ENCODE results near the gene SMIM14.
"Not testable (repeated sequence)": the region's sequence is repeated elsewhere in the genome, so short reads cannot be mapped to it uniquely, and the experiment has no call there.

Gene SMIM14

GRCh38 chr4:39642885-39643552 is 4.4 kb upstream of the SMIM14 start:
- no peak for DNase-seq

GRCh38 chr4:39641451-39641850 is 2.8 kb upstream of the SMIM14 start:
- DNase-seq = no peak

- peak; percentile 31 for DNase-seq
Observed at GRCh38 chr4:39637586-39638353, 895 bp downstream of the SMIM14 start.

GRCh38 chr4:39637221-39637585 is 1.5 kb downstream of the SMIM14 start:
- no peak for DNase-seq

- DNase-seq = peak; percentile 50
Observed at GRCh38 chr4:39636531-39637184, 2.0 kb downstream of the SMIM14 start.

GRCh38 chr4:39635023-39635422 is 3.6 kb downstream of the SMIM14 start:
- DNase-seq = no peak

- no peak for DNase-seq
Observed at GRCh38 chr4:39631700-39632079, 7.0 kb downstream of the SMIM14 start.

GRCh38 chr4:39627413-39627812 is 11.3 kb downstream of the SMIM14 start:
- no peak for DNase-seq

GRCh38 chr4:39626913-39627312 is 11.8 kb downstream of the SMIM14 start:
- DNase-seq = no peak

GRCh38 chr4:39626261-39626660 is 12.4 kb downstream of the SMIM14 start:
- no peak for DNase-seq

- no peak for DNase-seq
Observed at GRCh38 chr4:39621582-39621981, 17.1 kb downstream of the SMIM14 start.

- DNase-seq = no peak
Observed at GRCh38 chr4:39620551-39621313, 17.9 kb downstream of the SMIM14 start.

GRCh38 chr4:39617534-39617933 is 21.1 kb downstream of the SMIM14 start:
- DNase-seq = no peak

GRCh38 chr4:39616651-39617050 is 22.0 kb downstream of the SMIM14 start:
- no peak for DNase-seq

GRCh38 chr4:39616112-39616511 is 22.6 kb downstream of the SMIM14 start:
- not testable (repeated sequence) for DNase-seq

- no peak for DNase-seq
Observed at GRCh38 chr4:39614487-39615162, 24.0 kb downstream of the SMIM14 start.

- DNase-seq = no peak
Observed at GRCh38 chr4:39613093-39613656, 25.5 kb downstream of the SMIM14 start.

- DNase-seq = no peak
Observed at GRCh38 chr4:39609454-39609931, 29.2 kb downstream of the SMIM14 start.

- DNase-seq = no peak
Observed at GRCh38 chr4:39608451-39608850, 30.2 kb downstream of the SMIM14 start.

- no peak for DNase-seq
Observed at GRCh38 chr4:39606747-39607146, 31.9 kb downstream of the SMIM14 start.

GRCh38 chr4:39597695-39598381 is 40.8 kb downstream of the SMIM14 start:
- no peak for DNase-seq

- no peak for DNase-seq
Observed at GRCh38 chr4:39596971-39597370, 41.7 kb downstream of the SMIM14 start.
